ENCODE data around the gene C3orf33. TPM values are rescaled to one million over a fixed set of nuclear protein-coding genes. Genes with fewer than 3 reads are reported as not detected.
A peak's percentile ranks its signal among the peaks of the same experiment; 100 is the strongest.

The C3orf33 gene
- total and polyA plus RNA-seq, 2 experiments from 2014 or later, result 6.4 to 9.4 TPM

GRCh38 chr3:155744010-155744625 is 62.0 kb downstream of the C3orf33 start:
- WGBS (ENCODE audit: low lambda C conversion rate, missing lambda C conversion rate), result under 1% methylated on average over 48 of the region's 48 CpGs
- H3K4me2 ChIP-seq, result peak overlapping the region; percentile 94
- peak overlapping the region; percentile 79 for H3K4me3 ChIP-seq
- H3K9me2 ChIP-seq (replicated peaks; ENCODE audit: insufficient read depth), result no peaks in the 10 kb centered on the region
- peak; percentile 81 for DNase-seq (ENCODE audit: low spot score)
- H3K79me2 ChIP-seq, result no peaks in the 10 kb centered on the region
- peaks cover 10% of the 10 kb centered on the region for H3K4me1 ChIP-seq (ENCODE audit: insufficient read depth)
- no peaks in the 10 kb centered on the region for H3K36me3 ChIP-seq (replicated peaks; ENCODE audit: insufficient read depth, low read depth)
- TF ChIP-seq EZH2 (IDR thresholded peaks at IDR 0.05; ENCODE audit: borderline replicate concordance) (no peak), EZH2phosphoT487 (IDR thresholded peaks at IDR 0.05; ENCODE audit: low read depth, severe bottlenecking, unreplicated experiment) (no peak), CTCF (IDR thresholded peaks at IDR 0.05; ENCODE audit: poor library complexity) (no peak)
- peak overlapping the region; percentile 99 for H2AFZ ChIP-seq
- H3K27ac ChIP-seq, result peak overlapping the region; percentile 26
- H3K27me3 ChIP-seq, result no peaks in the 10 kb centered on the region
- H3K9me3 ChIP-seq (ENCODE audit: low read depth), result no peaks in the 10 kb centered on the region
- H4K20me1 ChIP-seq (ENCODE audit: insufficient read depth, poor library complexity, severe bottlenecking), result no peaks in the 10 kb centered on the region

DNA sequence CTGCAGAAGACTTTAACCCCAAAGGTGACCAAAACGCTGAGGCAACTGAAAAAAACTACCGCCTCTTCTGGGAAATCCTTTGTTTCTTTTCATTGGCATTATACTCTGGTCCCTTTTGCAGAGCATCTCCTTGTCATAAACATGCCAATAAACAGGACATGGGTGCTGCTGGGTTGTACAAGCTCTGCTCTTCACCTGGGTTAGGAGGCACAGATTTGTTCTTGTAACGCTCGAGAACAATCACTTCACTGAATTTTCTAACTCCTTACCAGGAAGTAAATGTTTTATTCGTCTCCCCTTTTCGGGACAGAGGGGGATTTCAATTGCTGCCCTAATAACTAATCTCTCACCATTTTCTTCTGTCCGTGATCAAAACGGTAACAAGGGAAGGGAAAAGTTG is 62.5 kb downstream of the C3orf33 start:
- Histone ChIP-seq H3K4me3 (peak overlapping the region; percentile 79), H3K27ac (peak overlapping the region; percentile 26), H2AFZ (peak overlapping the region; percentile 99), H3K9me2 (replicated peaks; ENCODE audit: insufficient read depth) (no peaks in the 10 kb centered on the region), H3K79me2 (no peaks in the 10 kb centered on the region), H3K27me3 (no peaks in the 10 kb centered on the region), H3K9me3 (ENCODE audit: low read depth) (no peaks in the 10 kb centered on the region), H3K4me1 (ENCODE audit: insufficient read depth) (peaks cover 11% of the 10 kb centered on the region), H3K4me2 (peak overlapping the region; percentile 94), H4K20me1 (ENCODE audit: insufficient read depth, poor library complexity, severe bottlenecking) (no peaks in the 10 kb centered on the region), H3K36me3 (replicated peaks; ENCODE audit: insufficient read depth, low read depth) (no peaks in the 10 kb centered on the region)
- WGBS (ENCODE audit: low lambda C conversion rate, missing lambda C conversion rate), result 17% methylated on average over 8 of the region's 8 CpGs
- TF ChIP-seq EZH2 (IDR thresholded peaks at IDR 0.05; ENCODE audit: borderline replicate concordance) (no peak), CTCF (IDR thresholded peaks at IDR 0.05; ENCODE audit: poor library complexity) (no peak), EZH2phosphoT487 (IDR thresholded peaks at IDR 0.05; ENCODE audit: low read depth, severe bottlenecking, unreplicated experiment) (no peak)
- no peak for DNase-seq (ENCODE audit: low spot score)

GRCh38 chr3:155742349-155742965 is 63.6 kb downstream of the C3orf33 start:
- Histone ChIP-seq H3K4me2 (peak overlapping the region; percentile 94), H3K9me3 (ENCODE audit: low read depth) (no peaks in the 10 kb centered on the region), H3K79me2 (no peaks in the 10 kb centered on the region), H3K27ac (no peak overlapping the region), H3K27me3 (no peaks in the 10 kb centered on the region), H3K4me3 (no peak overlapping the region), H3K9me2 (replicated peaks; ENCODE audit: insufficient read depth) (no peaks in the 10 kb centered on the region), H4K20me1 (ENCODE audit: insufficient read depth, poor library complexity, severe bottlenecking) (no peaks in the 10 kb centered on the region), H2AFZ (no peak overlapping the region), H3K36me3 (replicated peaks; ENCODE audit: insufficient read depth, low read depth) (no peaks in the 10 kb centered on the region), H3K4me1 (ENCODE audit: insufficient read depth) (peaks cover 7% of the 10 kb centered on the region)
- TF ChIP-seq EZH2 (IDR thresholded peaks at IDR 0.05; ENCODE audit: borderline replicate concordance) (no peak), CTCF (IDR thresholded peaks at IDR 0.05; ENCODE audit: poor library complexity) (no peak), EZH2phosphoT487 (IDR thresholded peaks at IDR 0.05; ENCODE audit: low read depth, severe bottlenecking, unreplicated experiment) (no peak)
- no peak for DNase-seq (ENCODE audit: low spot score)
- WGBS (ENCODE audit: low lambda C conversion rate, missing lambda C conversion rate), result 74% methylated on average over 5 of the region's 5 CpGs

Data from hepatocyte (in vitro differentiated cells).